ENCODE results near the gene OR5W2.
A peak's percentile ranks its signal among the peaks of the same experiment; 100 is the strongest.
"Not testable (repeated sequence)": the region's sequence is repeated elsewhere in the genome, so short reads cannot be mapped to it uniquely, and the experiment has no call there.

OR5W2 gene

GRCh38 chr11:55914482-55914881 lies at the start of gene OR5W2:
Gene OR5W2 (minus strand): TSS chr11:55914582. CDS start chr11:55914582, 0 bp downstream.
- DNase-seq (ENCODE audit: low spot score), result no peak

- no peak for DNase-seq (ENCODE audit: low spot score)
Measured at GRCh38 chr11:55956521-55956920, 42.1 kb upstream of the OR5W2 start.

DNA sequence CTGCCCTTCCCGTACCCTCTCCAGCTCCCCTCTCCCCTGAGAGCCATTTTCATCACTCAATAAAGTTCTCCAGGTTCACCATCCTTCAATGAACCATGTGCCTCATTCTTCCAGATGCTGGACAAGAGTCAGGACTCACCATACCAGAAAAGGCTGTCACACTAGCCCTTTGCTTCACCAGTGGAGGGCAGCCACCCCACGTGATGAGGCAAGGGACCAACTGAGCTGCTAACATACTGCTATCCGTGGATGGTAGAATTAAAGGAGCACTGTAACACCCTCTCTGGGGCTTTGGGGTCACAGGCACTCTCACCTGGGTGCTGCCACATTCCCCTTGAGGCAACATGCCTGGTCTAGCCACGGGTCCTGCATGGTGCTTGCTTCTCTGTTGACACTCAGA lies 34.9 kb upstream of the OR5W2 start:
- no peak for DNase-seq (ENCODE audit: low spot score)

- peak; percentile 2 for DNase-seq (ENCODE audit: low spot score)
Measured at GRCh38 chr11:55942785-55943392, 28.5 kb upstream of the OR5W2 start.

DNA sequence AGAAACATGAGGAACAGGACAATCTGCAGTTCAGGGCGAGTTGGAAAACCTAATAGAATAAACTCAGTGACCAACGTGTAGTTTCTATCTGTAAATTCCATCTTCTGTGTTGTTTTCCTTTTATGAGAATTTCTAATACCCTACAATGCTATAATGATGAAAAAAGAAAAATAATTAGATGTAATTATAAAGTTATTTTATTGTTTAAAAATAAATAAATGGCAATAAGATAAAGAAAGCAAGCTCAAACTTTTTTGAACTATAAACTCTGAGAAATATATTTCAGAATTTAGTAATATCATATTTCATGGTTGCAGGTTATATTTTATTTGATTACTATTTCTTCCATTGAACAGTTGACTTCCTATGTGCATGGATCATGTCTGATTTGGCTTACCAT lies 21.9 kb upstream of the OR5W2 start, which contains the start of gene OR5I1:
OR5I1 (minus strand) TSS at position 101 of the 400 bp plus-strand sequence; CDS start at position 101, 0 bp downstream.
- DNase-seq (ENCODE audit: low spot score), result no peak

GRCh38 chr11:55920537-55920936 lies 6.2 kb upstream of the OR5W2 start:
- no peak for DNase-seq (ENCODE audit: low spot score)

DNA sequence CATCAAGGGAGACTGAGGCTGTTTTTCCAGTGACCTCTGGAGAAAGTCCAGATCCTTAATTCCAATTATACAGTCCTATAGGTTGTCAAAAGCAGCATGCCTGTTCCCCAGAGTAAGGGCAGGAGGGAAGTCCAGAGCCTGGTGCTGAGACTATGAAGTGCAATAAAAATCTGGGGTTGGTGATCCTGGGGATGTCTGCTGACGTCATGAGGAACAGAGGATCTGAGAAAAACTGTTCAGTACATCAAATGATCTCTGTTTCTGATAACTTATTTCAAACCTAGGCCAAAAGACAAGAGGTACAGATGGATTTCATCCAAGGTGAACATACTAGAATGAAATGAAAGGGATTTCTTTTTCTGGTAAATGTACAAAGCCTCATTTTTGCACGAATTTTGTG lies 12.1 kb downstream of the OR5W2 start:
- DNase-seq (ENCODE audit: low spot score), result no peak

DNA sequence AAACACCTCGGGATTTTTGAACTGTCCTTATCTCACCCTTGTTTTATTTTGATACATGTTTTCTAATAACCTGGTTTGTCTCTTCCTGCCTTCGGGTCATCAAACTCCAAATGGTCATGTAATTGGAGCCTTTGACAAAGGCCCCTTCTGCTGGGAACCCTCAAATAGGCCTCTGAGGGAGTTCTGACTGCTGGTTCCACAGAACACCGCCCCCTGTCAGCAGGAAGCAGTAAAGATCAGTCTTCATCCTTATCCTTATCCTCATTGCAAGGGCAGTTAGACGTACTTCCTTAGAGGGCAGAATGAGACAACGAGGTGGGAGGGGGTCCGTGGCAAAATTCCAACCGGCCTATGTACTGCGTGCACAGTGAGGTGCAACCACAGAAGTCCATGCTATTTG lies 19.2 kb downstream of the OR5W2 start:
- no peak for DNase-seq (ENCODE audit: low spot score)

GRCh38 chr11:55885481-55885880 lies 28.9 kb downstream of the OR5W2 start:
- not testable (repeated sequence) for DNase-seq (ENCODE audit: low spot score)

DNA sequence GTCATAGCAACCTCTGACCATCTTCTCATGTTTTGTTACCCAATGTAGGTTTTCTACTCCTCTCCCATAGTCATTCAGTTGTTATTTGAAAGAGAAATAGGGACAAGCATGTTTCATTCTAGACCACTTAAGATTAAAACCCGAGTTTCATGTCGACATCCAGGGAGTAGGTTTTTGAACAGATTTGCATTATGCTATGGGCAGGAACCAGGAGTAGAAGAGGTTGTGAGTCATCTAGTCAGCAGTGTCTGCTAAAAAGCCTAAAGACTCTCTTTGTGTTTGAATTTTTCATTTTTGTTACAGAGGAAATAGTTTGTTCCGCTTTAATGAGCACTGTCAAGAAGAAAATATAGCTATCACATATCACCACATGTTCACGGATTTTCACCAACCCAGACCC lies 29.4 kb downstream of the OR5W2 start:
- DNase-seq (ENCODE audit: low spot score), result not testable (repeated sequence)

DNA sequence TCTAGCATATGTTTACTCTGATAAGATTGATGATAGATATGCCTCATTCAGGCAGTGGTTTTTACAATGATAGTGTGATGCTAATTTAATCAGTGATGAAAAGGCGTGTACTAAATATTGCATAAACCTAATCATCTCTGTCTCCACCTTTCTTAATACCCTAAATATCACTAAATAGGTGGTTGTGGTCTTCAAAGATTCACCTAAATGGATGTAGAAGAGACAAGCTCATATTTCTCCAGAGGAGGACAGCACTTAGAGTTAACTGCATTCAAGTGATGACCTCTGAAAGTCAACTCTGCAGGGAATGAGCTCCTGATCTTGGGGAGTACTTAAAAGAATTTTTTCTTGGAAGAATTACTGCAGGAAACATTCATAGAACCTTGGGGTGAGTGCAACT lies 31.4 kb downstream of the OR5W2 start, which contains the start of gene TRIM51:
TRIM51 (plus strand) TSS at position 301 of the 400 bp plus-strand sequence. CDS start 2,132 bp downstream, outside the sequence.
- DNase-seq (ENCODE audit: low spot score), result not testable (repeated sequence)

GRCh38 chr11:55873146-55873545 lies 41.2 kb downstream of the OR5W2 start:
- not testable (repeated sequence) for DNase-seq (ENCODE audit: low spot score)

DNA sequence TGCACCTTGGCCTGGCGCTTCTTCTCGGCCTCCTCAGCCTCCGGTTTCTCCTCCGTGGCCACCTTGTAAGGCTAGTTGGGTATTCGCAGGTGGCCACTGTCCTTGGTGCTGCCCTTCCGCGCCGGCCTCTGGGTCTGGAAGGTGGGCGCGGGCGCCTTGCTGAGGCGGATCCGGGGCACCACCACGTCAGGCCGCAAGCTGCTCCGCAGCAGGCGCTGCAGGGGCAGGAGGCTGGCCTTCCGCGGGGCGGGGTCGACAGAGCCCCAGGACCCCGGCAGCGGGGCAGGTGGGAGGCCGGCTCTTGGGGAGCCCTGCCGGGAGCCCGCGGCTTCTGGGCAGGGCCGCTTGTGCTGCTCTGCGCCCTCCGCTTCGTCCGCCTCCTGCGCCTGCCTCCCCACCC lies 41.7 kb downstream of the OR5W2 start:
- not testable (repeated sequence) for DNase-seq (ENCODE audit: low spot score)

DNA sequence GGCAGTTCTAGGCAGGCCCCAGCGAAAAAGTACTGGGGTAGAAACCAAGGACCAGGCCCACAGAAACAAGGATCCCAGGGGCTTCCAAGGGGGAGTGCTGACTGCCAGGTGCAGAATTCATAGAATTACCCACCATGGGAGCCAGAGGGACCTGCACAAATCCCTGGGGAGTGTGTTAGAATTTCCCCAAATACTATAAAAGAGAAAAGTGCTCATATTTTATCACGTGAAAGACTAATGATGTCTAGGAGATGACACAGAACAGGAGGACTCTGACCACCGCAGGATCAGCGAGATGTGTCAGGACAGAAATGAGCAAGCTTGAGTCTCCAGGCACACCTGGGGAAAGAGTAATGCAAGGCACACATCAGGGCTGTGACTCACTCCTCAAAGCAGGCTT lies 47.0 kb downstream of the OR5W2 start:
- DNase-seq (ENCODE audit: low spot score), result not testable (repeated sequence)

All from AG08395 (cell line).